Sigmoid colon (tissue), 7 donors: ENCODE measurements around the gene SLC25A36. TPM values are rescaled to one million over a fixed set of nuclear protein-coding genes. Genes with fewer than 3 reads are reported as not detected.

Experiments
- DNase-seq: peaks from one replicate; pipeline ENCODE4 v3.0.0-alpha.2; 2019
- H3K27ac ChIP-seq, 4 donors: fragments of 200-600 bp; sonication (generic); one replicate each; pipeline ENCODE4 v1.5.1; 2016 to 2019; ENCODE audit warnings: mild to moderate bottlenecking in 1 of 4
- H3K27me3 ChIP-seq, 3 donors: fragments of 200-600 bp; sonication (generic); one replicate each; pipeline ENCODE4 v1.5.1; 2019; ENCODE audit warnings: mild to moderate bottlenecking in 1 of 3
- H3K36me3 ChIP-seq, 4 donors: fragments of 200-600 bp; sonication (generic); one replicate each; pipeline ENCODE4 v1.5.1; 2016 to 2019
- H3K4me1 ChIP-seq, 4 donors: fragments of 200-600 bp; sonication (generic); one replicate each; pipeline ENCODE4 v1.5.1; 2017 to 2019
- H3K4me3 ChIP-seq, 4 donors: fragments of 200-600 bp; sonication (generic); one replicate each; pipeline ENCODE4 v1.5.1; 2017 to 2019; ENCODE audit warnings: mild to moderate bottlenecking in 2 of 4, moderate library complexity in 1 of 4
- H3K9me3 ChIP-seq, 4 donors: fragments of 200-600 bp in 3 of 4; sonication (generic) in 3 of 4; one replicate each; pipeline versions ENCODE4 v1.5.1 to v1.6.1; 2013 to 2019
- EP300 ChIP-seq, 4 donors: sonication (generic); formaldehyde crosslinking; IDR thresholded peaks; one replicate each; pipeline ENCODE4 v1.6.1; 2017; ENCODE audit warnings: antibody characterized with exemption in 4 of 4
- POLR2A ChIP-seq, 2 donors: fragments of 450-650 bp; IDR thresholded peaks; one replicate each; pipeline ENCODE4 v1.6.1; 2016; ENCODE audit warnings: antibody characterized with exemption in 2 of 2, mild to moderate bottlenecking in 2 of 2, moderate library complexity in 2 of 2
- POLR2AphosphoS5 ChIP-seq, 4 donors: sonication (generic); formaldehyde crosslinking; IDR thresholded peaks; one replicate each; pipeline ENCODE4 v1.6.1; 2017; ENCODE audit warnings: antibody characterized with exemption in 4 of 4
- WGBS, 2 donors: extraction: QIAGEN DNeasy Blood & Tissue Kit; methylation state at CpG; one replicate each; pipeline ENCODE4 v1.1.7; 2013; 5-methylcytosine and 5-hydroxymethylcytosine counted together
- intact Hi-C: fragments of 100-400 bp; cut with DNase I; formaldehyde crosslinking; loops from one replicate; pipeline ENCODE4 v1.15.1; 2023
- polyA plus RNA-seq, 3 donors: library from polyadenylated mRNA; stranded (reverse); fragments of 200-250 nt; gene quantifications; one replicate each; pipeline ENCODE4 v1.2.3, GENCODE V29; 2013
- total RNA-seq, 4 donors: library from RNA; depleted of rRNA; stranded (reverse); fragments of >200 nt; gene quantifications; one replicate each; pipeline ENCODE4 v1.1.0, GENCODE V29; 2016
- TF ChIP-seq, protein P1 (sequence below), 4 experiments: fragments of 450-650 bp in 3 of 4; fragments of 200-600 bp in 1 of 4; IDR thresholded peaks; one replicate each; pipeline ENCODE4 v1.5.1; 2016 to 2019; ENCODE audit warnings: antibody characterized with exemption in 4 of 4, mild to moderate bottlenecking in 3 of 4, moderate library complexity in 2 of 4
- donor health status: healthy with polysubstance abuse.
- donor health status: Bipolar disorder and iron deficiency.
- donor health status: healthy.

The SLC25A36 gene
- total and polyA plus RNA-seq, 7 donors = 8.8 to 139 (median 67.0) TPM

GRCh38 chr3:140917772-140918171 lies 23.9 kb upstream of the SLC25A36 start:
- H3K27ac ChIP-seq = no peak overlapping the region
- H3K36me3 ChIP-seq = no peaks in the 10 kb centered on the region
- H3K4me1 ChIP-seq = no peaks in the 10 kb centered on the region
- H3K27me3 ChIP-seq = no peaks in the 10 kb centered on the region
- intact Hi-C loops = no loop called here
- DNase-seq = no peak
- no peak for TF ChIP-seq POLR2A (IDR thresholded peaks at IDR 0.05)
- TF ChIP-seq, protein P1, sequence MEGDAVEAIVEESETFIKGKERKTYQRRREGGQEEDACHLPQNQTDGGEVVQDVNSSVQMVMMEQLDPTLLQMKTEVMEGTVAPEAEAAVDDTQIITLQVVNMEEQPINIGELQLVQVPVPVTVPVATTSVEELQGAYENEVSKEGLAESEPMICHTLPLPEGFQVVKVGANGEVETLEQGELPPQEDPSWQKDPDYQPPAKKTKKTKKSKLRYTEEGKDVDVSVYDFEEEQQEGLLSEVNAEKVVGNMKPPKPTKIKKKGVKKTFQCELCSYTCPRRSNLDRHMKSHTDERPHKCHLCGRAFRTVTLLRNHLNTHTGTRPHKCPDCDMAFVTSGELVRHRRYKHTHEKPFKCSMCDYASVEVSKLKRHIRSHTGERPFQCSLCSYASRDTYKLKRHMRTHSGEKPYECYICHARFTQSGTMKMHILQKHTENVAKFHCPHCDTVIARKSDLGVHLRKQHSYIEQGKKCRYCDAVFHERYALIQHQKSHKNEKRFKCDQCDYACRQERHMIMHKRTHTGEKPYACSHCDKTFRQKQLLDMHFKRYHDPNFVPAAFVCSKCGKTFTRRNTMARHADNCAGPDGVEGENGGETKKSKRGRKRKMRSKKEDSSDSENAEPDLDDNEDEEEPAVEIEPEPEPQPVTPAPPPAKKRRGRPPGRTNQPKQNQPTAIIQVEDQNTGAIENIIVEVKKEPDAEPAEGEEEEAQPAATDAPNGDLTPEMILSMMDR (IDR thresholded peaks at IDR 0.05) = no peak
- TF ChIP-seq EP300 (IDR thresholded peaks at IDR 0.05) = no peak
- TF ChIP-seq POLR2AphosphoS5 (IDR thresholded peaks at IDR 0.05) = no peak
- 22 to 65% methylated on average over 5 of the region's 5 CpGs for WGBS, 2 donors
- no peaks in the 10 kb centered on the region for H3K9me3 ChIP-seq
- H3K4me3 ChIP-seq = no peak overlapping the region

DNA sequence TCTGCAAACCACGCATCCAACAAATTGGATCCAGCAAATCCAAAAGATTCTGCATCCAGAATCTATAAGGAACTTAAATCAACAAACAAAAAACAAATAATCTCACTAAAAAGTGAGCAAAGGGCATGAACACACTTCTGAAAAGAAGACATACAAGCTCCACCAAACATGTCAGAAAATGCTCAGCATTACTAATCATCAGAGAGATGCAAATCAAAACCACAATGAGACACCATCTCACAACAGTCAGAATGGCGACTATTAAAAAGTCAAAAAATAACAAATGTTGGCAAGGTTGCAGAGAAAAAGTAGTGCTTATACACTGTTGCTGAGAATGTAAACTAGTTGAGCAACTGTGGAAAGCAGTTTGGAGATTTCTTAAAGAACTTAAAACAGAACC lies 21.6 kb upstream of the SLC25A36 start:
- Histone ChIP-seq H3K27me3 (no peaks in the 10 kb centered on the region), H3K27ac (no peak overlapping the region), H3K4me1 (no peaks in the 10 kb centered on the region), H3K9me3 (no peaks in the 10 kb centered on the region), H3K36me3 (no peaks in the 10 kb centered on the region), H3K4me3 (no peak overlapping the region)
- TF ChIP-seq, protein P1 (IDR thresholded peaks at IDR 0.05) = no peak
- WGBS, 2 donors = 80 to 88% methylated on average over 2 of the region's 2 CpGs
- intact Hi-C loops = no loop called here
- DNase-seq = no peak

DNA sequence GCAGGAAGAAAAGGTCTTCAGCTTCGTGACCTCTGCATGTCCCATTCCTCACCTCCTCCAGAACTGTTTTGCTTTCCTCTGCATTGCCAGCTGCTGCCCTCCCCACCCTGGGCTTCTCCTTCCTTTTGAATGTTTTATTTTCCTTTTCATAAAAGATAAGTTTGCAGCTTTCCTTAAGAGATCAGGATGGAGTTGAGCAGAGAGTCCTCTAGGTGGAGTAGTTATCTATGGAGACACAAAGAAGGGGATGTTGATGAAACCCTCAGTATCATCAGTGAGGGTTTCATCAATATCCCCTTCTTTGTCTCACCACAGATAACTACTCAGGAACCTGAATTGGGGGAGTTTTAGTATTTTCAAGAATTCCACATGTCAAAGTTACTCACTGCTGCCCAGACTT lies 19.0 kb upstream of the SLC25A36 start:
- 34 to 45% methylated on average over 1 of the region's 1 CpG for WGBS, 2 donors

DNA sequence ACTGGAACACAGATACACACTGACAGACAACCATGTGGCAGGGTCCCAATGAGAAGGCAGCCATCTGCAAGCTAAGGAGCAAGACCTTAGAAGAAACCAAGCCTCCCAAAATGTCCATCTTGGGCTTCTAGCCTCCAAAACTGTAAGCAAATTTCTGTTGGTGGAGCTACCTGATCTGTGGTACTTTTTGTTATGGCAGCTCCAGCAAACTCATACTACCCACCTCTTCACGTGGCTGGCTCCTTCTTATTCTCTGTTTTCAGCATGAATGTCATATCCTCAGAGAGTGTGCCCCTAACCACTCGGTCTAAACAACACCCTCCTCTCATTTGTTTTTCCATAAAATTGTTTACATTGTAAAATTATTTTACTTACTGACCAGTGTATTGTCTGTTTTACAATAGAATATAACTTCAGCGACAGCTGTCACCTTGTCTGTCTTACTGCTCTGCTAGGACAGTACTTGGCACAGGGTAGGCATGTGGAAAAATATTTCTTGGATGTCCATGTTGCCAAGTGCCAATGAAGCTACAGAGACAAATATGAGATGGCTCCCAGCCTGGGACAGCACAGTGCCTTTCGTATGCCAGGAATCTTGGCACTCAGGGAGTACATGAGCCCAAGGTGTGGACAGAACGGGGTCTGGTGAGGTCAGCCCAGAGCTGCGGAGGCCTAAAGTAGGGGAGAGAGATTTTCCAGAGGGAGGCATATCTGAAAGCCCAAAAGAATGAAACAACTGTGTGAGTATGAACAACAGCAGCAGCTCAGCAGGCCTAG lies 17.4 kb upstream of the SLC25A36 start:
- Histone ChIP-seq H3K27me3 (no peaks in the 10 kb centered on the region), H3K36me3 (no peaks in the 10 kb centered on the region), H3K4me3 (no peak overlapping the region), H3K27ac (peak overlapping the region in 1 of 4 donors; percentile 48), H3K4me1 (no peaks in the 10 kb centered on the region), H3K9me3 (no peaks in the 10 kb centered on the region)
- intact Hi-C loops = no loop called here
- WGBS, 2 donors = 82 to 86% methylated on average over 6 of the region's 6 CpGs
- no peak for DNase-seq
- TF ChIP-seq POLR2A (IDR thresholded peaks at IDR 0.05) (no peak), EP300 (IDR thresholded peaks at IDR 0.05) (no peak), POLR2AphosphoS5 (IDR thresholded peaks at IDR 0.05) (no peak)
- TF ChIP-seq, protein P1 (IDR thresholded peaks at IDR 0.05) = no peak

More for the DNA sequence above, 19.0 kb upstream of the SLC25A36 start:
- Histone ChIP-seq H3K4me1 (no peaks in the 10 kb centered on the region), H3K4me3 (no peak overlapping the region), H3K27ac (no peak overlapping the region), H3K9me3 (no peaks in the 10 kb centered on the region), H3K36me3 (no peaks in the 10 kb centered on the region), H3K27me3 (no peaks in the 10 kb centered on the region)
- intact Hi-C loops = no loop called here
- TF ChIP-seq, protein P1 (IDR thresholded peaks at IDR 0.05) = peak in 2 of 4 experiments; percentile 7 to 21
- TF ChIP-seq EP300 (IDR thresholded peaks at IDR 0.05) = no peak
- DNase-seq = no peak
